H7 (cell line): Measurements from ENCODE around the gene HMGN4. TPM values are rescaled to one million over a fixed set of nuclear protein-coding genes. Genes with fewer than 3 reads are reported as not detected.
"Not testable (repeated sequence)": the region's sequence is repeated elsewhere in the genome, so short reads cannot be mapped to it uniquely, and the experiment has no call there.

Experiments
- DNase-seq: peaks from one replicate; pipeline ENCODE4 v3.0.0; 2012
- H3K27me3 ChIP-seq: 2 replicates; pipeline ENCODE4 v1.6.0; 2011; ENCODE audit warnings: mild to moderate bottlenecking, low read length; ENCODE audit not compliant: control insufficient read depth, insufficient read depth
- H3K36me3 ChIP-seq: replicated peaks from 2 replicates; pipeline ENCODE4 v1.5.1; 2011; ENCODE audit warnings: low read length; ENCODE audit not compliant: control insufficient read depth, insufficient read depth
- H3K4me3 ChIP-seq: 2 replicates; pipeline ENCODE4 v1.5.1; 2011; ENCODE audit warnings: low read depth, mild to moderate bottlenecking, control low read depth, low read length, moderate library complexity; ENCODE audit not compliant: insufficient read depth
- total RNA-seq: library from RNA; depleted of rRNA; stranded (reverse); fragments of >200 nt; shearing (Covaris generic); gene quantifications from 2 replicates; pipeline ENCODE4 v1.2.3, GENCODE V29; 2014

Gene HMGN4
- total RNA-seq, 1 experiment from 2014 or later: 88.9 TPM

- H3K4me3 ChIP-seq: peak overlapping the region; percentile 64
- peak; percentile 80 for DNase-seq
- H3K36me3 ChIP-seq: no peaks in the 10 kb centered on the region
- H3K27me3 ChIP-seq: no peaks in the 10 kb centered on the region
Observed at GRCh38 chr6:26532699-26533531, 5.3 kb upstream of the HMGN4 start.

GRCh38 chr6:26533532-26533931 lies 4.6 kb upstream of the HMGN4 start:
- no peaks in the 10 kb centered on the region for H3K27me3 ChIP-seq
- DNase-seq: no peak
- no peaks in the 10 kb centered on the region for H3K36me3 ChIP-seq
- peak overlapping the region; percentile 64 for H3K4me3 ChIP-seq

GRCh38 chr6:26534681-26535465 lies 3.3 kb upstream of the HMGN4 start:
- DNase-seq: no peak
- Histone ChIP-seq H3K27me3 (no peaks in the 10 kb centered on the region), H3K4me3 (no peak overlapping the region), H3K36me3 (no peaks in the 10 kb centered on the region)

GRCh38 chr6:26536571-26537159 lies 1.5 kb upstream of the HMGN4 start:
- DNase-seq: peak; percentile 48
- H3K27me3 ChIP-seq: no peaks in the 10 kb centered on the region
- H3K36me3 ChIP-seq: no peaks in the 10 kb centered on the region
- H3K4me3 ChIP-seq: peak overlapping the region; percentile 85

- peak; percentile 73 for DNase-seq
- H3K4me3 ChIP-seq: peak overlapping the region; percentile 85
- H3K27me3 ChIP-seq: no peaks in the 10 kb centered on the region
- no peaks in the 10 kb centered on the region for H3K36me3 ChIP-seq
Observed at GRCh38 chr6:26537160-26537845, 863 bp upstream of the HMGN4 start.

- DNase-seq: no peak
- H3K27me3 ChIP-seq: no peaks in the 10 kb centered on the region
- no peaks in the 10 kb centered on the region for H3K36me3 ChIP-seq
- H3K4me3 ChIP-seq: peak overlapping the region; percentile 85
Observed at GRCh38 chr6:26538572-26538902, 371 bp downstream of the HMGN4 start.

- Histone ChIP-seq H3K4me3 (peak overlapping the region; percentile 85), H3K27me3 (no peaks in the 10 kb centered on the region), H3K36me3 (no peaks in the 10 kb centered on the region)
- no peak for DNase-seq
Observed at GRCh38 chr6:26539071-26539615, 977 bp downstream of the HMGN4 start.

GRCh38 chr6:26541579-26541978 lies 3.4 kb downstream of the HMGN4 start:
- Histone ChIP-seq H3K4me3 (no peak overlapping the region), H3K27me3 (no peaks in the 10 kb centered on the region), H3K36me3 (peaks cover 9% of the 10 kb centered on the region)
- no peak for DNase-seq

- peak; percentile 37 for DNase-seq
- peaks cover 9% of the 10 kb centered on the region for H3K36me3 ChIP-seq
- H3K27me3 ChIP-seq: no peaks in the 10 kb centered on the region
- H3K4me3 ChIP-seq: no peak overlapping the region
Observed at GRCh38 chr6:26543953-26544352, 5.8 kb downstream of the HMGN4 start.

GRCh38 chr6:26544473-26544872 lies 6.3 kb downstream of the HMGN4 start:
- no peak for DNase-seq
- Histone ChIP-seq H3K4me3 (no peak overlapping the region), H3K27me3 (no peaks in the 10 kb centered on the region), H3K36me3 (peaks cover 9% of the 10 kb centered on the region)

GRCh38 chr6:26545627-26546026 lies 7.5 kb downstream of the HMGN4 start:
- Histone ChIP-seq H3K4me3 (no peak overlapping the region), H3K36me3 (peaks cover 9% of the 10 kb centered on the region), H3K27me3 (no peaks in the 10 kb centered on the region)
- DNase-seq: no peak

GRCh38 chr6:26547363-26547762 lies 9.2 kb downstream of the HMGN4 start:
- H3K27me3 ChIP-seq, H3K4me3 ChIP-seq, H3K36me3 ChIP-seq, DNase-seq: not testable (repeated sequence)

- peak overlapping the region; percentile 41 for H3K4me3 ChIP-seq
- peaks cover 3% of the 10 kb centered on the region; the same call in 1 of the 2 replicates for H3K36me3 ChIP-seq
- no peaks in the 10 kb centered on the region for H3K27me3 ChIP-seq
- DNase-seq: peak; percentile 92
Observed at GRCh38 chr6:26550250-26550993, 12.3 kb downstream of the HMGN4 start.

GRCh38 chr6:26552205-26552604 lies 14.0 kb downstream of the HMGN4 start:
- Histone ChIP-seq H3K4me3 (no peak overlapping the region), H3K27me3 (no peaks in the 10 kb centered on the region), H3K36me3 (no peaks in the 10 kb centered on the region)
- DNase-seq: no peak
